Stimulated activated CD8-positive, alpha-beta memory T cell treated with anti-CD3 and anti-CD28 coated beads, Interleukin-7, amount 100 ng/mL, for 1 hour (primary cell): Measurements from ENCODE around the gene RAB43.
"Not testable (repeated sequence)": the region's sequence is repeated elsewhere in the genome, so short reads cannot be mapped to it uniquely, and the experiment has no call there.

Experiments used
- DNase-seq, 2 donors: peaks; one replicate each; pipeline ENCODE4 v3.0.0-alpha.2; 2020; ENCODE audit warnings: low read depth in 2 of 2

RAB43 gene

DNA sequence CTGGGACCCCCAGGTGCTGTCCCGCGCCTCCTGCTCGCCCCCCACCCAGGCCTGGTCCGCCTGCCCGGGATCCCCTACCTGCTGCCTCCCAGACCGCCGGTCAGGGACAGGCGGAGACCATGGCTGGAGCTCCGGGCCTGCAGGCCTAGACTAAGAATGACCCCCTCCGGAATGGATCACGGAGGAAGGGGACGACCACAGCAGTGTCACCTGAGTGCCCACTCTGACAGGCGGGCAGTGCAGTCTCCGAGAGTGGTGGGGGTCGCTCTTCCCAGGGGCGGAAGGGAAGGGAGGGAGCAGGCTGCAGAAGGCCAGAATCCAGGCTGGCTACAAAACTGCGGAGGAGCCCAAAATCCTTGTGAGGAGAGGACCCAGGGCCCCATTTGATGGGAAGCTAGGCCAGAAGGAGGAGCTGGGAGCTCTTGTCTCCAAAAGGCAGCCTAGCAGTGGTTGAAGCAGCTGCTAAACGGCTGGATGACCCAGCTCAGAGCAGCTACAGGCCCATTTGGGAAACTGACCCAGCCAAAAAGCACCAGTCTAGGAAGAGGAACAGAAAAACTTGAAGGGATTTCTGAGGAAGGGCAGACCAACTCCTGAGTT, 908 bp upstream of the RAB43 start:
- DNase-seq = no peak

DNA sequence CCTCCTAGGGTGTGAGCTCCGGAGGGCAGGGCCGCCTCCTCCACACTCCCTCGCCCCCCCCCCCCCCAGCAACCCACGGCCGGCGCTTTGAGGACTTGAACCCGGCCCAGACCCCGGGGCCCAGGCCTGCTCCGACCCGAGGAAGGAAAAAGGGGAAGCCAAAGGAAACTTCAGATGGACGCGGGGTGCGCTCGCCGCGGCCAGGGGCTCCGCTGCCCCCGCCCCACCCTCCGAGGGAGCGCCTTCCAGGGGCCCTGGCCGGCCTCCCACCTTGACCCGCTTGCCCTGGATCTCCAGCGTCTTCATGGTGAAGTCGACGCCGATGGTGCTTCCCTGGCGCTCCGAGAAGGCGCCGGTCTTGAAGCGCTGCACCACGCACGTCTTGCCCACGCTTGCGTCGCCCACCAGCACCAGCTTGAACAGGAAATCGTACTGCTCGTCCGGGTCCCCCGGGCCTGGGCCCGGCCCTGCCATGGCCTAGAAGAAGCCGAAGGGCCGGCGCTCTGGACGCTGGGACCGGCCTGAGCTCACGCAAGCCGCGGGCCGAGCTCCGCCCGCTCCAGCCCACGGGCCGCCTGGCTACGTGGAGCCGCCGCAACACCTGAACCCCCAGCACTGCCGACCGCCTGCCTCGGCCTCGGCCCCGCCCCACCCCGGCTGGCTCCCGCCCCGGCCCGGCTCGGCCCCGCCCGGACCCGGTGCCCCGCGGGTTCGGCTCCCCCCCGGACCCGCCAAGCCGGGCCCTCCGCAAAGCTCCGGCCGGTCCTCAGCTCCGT, 400 bp downstream of the RAB43 start:
- no peak for DNase-seq

DNA sequence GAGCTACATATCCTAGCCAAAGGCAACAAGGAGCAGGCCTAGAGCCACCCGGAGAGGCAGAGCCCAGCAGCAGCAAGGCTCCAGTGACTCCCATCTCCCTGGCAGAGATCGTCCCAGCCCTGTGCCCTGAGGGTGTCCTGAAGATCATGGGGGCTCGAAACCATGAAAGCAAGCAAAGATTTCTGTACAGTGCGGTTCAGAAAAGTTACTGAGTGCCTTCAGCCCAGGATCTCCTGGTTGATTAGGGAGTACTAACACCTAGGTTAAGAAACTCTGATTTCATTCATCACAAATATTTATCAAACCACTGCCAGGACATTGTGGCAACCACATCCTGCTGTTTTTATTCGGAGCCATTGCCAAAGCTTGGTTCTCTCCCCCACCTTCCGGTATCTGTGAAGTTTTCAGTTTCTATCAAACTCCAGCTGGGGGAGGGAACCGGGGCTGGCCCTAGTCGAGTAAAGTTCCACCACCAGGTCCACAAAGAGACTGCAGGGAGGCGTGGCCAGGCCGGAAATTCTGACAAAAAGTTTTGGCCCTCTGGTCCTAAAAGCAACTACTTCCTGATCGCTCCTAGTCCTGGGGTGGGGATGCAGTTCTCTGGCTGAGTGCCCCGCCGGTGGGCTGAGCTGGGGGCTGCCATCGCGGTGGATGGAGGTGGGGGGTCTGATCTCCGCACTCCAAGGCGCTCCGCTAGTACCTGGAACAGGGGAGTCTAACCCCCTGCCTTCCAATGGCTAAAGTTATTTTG, 1.2 kb downstream of the RAB43 start:
- peak; percentile 67 to 76 for DNase-seq

DNA sequence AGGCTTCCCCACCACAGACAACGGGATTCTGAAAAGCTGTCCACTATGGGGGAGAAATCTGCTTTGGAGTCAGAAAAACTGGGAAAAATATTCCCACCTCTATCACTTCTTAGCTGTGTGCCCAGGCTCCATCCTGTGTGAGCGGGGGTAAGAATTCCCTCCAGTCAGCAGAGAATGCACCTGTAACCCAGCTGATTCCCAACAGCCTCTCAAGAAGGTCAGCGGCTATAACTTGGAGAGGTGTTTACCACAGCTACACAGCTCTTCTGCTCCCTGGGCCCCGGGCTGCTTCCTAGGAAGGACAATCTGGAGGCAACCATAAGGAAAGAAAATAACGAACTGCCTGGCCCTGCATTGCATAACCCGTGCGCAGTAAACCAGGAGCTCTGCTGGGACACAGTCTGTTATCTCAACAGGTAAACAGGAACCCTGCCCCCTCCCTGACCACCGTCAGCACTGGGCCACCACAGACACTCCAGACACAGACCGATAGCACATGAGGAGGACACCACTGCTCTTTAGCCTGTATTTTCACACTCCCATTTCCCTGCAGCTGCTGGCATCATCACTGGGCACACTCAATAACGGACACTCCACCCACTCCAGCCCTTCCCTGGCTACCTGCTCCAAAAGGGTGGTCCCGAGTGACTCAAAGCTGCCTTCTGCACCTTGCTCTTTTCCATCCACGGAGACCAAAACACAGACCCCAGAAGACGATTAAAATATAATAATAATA, 2.1 kb downstream of the RAB43 start:
- no peak for DNase-seq

DNA sequence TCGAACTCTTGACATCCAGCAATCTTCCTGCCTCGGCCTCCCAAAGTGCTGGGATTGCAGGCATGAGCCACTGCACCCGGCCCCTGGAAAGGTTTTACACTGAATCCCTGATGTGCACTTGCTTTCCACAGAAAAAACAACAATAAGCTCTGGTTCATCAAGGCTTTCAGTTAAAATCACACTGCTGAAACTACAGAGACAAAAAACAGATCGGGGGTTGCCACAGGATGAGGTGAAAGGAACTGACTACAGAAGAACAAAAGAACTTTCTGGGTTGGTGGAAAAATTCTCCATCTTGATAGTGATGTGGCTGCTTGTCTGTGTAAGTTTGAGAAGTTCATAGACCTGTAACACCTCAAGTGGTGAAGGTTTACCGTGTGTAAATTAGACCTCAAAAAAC, 2.9 kb downstream of the RAB43 start:
- DNase-seq = no peak

DNA sequence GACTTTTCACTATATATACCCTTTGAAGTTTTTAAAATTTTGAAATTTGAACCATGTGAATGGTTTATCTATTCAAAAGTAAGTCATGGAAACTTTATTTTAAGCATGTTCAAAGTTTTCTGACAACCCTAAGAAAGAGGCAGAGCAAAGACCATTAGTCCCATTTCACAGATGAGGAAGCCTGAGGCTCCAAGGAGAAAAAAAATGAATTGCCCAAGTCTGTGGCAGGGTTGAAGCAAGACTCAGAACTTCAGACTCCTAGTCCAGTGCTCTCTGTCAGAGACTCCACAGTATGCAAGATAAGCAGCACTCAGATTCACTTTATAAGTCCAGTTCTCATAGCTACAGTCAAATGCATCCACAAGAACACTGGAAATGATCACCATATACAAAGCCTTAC, 4.5 kb downstream of the RAB43 start:
- no peak for DNase-seq

DNA sequence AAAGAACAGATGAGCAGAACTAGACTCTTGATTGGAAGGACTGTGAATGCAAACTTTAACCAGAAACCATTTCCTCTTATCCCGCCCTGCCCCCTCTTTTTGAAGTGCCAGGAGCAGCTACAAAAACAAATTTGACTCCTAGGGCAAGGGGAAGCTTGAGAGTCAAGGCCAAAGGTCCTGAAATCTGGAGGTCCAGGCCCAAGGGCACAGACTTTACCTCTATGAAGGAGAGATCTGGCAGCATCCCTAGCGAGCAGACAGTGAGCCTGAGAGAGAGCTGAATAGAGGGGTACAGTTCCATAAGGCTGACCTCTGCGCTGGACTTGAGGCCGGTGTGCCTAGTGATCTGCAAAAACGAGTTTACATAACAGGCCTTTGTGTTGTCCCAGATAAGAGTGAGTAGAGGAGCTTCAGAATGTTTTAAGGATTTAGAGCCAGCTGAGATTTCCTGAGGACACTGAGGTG, 5.1 kb downstream of the RAB43 start:
- no peak for DNase-seq

DNA sequence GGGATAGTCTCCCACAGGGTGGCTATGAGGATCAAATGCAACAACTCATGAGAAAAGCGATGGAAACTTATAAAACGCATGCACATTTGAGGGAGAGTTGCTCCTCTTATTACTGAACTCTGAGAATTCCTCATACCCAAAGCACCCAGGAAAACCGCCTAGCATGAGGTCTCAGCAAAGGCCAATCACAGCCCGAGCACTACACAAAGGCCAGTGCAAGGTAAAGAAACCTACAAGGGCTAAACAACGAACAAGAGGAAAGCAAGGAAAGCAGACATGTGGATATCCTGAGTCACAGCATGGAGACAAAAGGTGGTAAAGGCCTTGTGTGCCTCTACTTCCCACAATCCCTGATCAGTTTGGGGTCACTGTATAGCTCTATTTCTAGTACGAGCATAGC, 7.1 kb downstream of the RAB43 start:
- DNase-seq = no peak

DNA sequence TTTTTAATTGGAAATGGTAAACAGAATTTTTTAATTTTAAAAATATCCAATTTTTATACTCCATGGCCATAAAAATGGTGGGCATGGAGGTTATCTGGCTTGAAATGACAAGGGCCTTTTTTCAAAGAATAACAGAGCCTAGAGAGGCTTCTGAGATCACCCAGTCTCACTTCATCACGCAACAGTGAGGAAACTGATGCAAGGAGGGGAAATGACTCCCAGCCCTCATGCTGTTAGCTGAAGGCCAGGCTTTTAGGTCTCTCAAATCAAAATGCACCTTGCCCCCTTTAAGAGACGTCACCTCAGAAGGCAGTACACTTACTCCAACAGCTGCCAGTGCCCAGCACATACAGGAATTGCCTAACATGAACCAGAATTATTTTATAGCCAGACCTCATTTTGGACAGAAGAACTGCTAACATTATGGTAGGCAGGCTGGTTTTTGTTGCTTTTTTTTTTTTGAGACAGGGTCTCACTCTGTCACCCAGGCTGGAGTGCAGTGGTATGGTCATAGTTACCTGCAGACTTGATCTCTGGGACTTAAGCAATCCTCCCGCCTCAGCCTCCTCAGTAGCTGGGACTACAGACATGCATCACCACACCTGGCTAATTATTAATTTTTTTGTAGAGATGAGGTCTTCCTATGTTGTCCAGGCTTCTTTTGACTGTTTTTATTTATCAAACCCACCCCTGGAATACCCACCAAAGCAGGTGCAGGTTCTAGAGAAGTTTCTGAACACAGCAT, 9.1 kb downstream of the RAB43 start:
- no peak for DNase-seq

DNA sequence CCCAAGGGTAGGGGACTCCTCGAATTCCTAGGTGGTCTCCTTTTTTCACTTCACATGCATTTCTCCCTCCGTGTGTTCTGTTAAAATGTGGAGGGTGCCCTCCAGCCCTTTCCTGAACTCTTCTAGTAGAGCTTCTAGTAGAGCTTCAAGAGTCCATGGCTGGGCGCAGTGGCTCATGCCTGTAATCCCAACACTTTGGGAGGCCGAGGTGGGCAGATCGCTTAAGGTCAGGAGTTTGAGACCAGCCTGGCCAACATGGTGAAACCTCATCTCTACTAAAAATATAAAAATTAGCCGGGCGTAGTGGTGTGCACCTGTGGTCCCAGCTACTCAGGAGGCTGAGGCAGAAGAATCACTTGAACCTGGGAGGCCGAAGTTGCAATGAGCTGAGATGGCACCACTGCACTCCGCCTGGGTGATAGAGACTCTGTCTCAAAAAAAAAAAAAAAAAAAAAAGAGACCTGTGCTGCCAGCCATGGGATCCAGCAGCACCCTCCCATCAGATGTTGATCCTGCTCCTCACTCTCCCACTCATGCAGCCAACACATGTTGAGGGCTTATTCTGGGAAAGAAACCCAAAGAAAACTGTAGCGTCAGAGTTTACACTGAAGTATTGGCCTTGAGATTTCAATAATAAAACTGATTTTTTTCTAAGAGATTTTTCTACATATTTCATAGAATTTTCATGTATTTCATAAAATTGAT, 10.4 kb downstream of the RAB43 start:
- not testable (repeated sequence) for DNase-seq

DNA sequence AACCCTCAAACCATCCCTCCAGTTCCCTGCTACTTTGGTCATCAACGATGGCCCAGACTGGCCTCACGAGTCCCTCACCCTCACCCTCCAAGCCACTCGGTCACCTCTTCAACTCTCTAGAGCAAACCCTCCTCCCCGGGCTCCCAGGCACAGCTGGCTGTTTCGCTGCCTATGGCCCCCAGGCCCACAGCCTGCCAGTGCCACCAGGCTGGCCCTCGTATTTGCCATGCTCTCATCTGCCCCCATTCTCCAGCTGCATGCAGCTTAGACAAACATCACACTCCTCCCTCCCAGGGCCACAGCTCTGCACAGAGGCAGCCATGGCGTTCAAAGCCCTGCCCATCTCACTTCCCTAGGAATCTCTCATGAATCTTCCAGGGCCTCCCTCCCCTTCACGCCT, 13.8 kb downstream of the RAB43 start:
- no peak for DNase-seq

DNA sequence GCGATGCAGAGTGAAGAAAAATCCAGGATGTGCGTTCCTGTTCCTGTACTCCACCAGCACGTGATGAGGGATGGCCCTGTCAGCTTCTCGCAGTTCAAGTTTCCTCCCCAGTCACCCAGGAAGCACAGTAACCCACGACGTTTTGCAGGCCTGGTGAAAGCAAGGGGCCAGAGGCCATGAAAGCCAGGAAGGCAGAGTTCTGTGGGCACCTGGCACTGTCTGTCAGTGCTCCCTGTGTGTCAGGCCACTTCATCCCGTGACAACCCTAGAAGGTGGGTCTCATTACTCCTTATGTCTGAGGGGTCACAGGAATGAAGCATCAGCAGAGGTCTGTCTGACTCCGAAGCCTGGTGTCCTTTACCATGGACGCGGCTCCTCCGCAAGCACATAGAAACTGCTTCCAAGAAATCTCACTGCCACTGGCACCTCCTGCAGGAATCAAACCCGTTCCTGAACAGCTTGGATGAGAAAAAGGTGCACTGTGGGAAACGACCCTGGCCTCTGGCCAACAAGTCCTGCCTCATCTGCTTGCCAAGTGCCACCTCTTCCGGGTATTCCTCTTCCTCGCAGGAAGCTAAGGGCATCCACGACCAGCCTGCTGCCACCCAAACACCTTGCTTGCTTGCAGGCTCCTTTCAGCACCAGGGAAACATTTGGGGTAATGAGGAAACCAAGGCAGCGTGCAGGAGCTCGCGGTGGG, 14.6 kb downstream of the RAB43 start:
- no peak for DNase-seq

DNA sequence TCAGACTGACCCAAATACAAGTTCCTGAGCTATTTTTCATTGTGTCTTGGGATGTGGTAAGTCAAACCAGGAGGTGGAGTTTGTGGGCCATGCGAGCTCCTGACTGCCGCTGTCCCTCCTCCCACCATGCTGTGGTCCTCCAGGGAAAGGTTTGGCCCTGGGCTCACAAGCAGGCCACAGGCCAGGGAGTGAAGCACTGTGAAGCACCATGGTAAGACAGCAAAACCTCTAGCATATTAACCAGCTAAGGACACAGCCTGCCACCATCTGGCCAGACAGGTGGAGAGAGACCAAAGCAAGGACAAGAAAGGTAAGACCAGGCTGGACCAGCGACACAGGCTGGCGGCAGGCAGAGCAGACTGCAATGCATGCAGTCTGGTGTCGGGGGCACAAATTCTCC, 15.3 kb downstream of the RAB43 start:
- DNase-seq = no peak

DNA sequence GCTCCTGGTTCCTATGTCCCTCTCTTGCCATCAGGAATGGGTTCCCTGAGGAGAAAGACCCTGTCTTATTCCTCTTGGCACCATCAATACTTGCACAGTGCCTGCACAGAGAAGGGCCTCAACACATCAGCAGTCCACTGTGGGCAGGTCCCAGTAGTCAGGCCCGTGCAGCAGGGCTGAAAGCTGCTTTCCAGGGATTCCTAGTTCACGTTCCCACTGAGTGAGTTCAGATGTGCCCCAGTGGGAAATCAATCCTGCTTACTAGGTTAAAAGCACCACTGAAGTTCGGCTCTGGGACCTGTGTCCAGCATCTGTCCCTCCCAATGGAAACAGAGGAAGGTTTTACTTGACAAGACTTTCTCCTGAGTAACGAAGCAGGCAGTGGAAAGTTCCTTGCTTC, 15.7 kb downstream of the RAB43 start:
- no peak for DNase-seq

DNA sequence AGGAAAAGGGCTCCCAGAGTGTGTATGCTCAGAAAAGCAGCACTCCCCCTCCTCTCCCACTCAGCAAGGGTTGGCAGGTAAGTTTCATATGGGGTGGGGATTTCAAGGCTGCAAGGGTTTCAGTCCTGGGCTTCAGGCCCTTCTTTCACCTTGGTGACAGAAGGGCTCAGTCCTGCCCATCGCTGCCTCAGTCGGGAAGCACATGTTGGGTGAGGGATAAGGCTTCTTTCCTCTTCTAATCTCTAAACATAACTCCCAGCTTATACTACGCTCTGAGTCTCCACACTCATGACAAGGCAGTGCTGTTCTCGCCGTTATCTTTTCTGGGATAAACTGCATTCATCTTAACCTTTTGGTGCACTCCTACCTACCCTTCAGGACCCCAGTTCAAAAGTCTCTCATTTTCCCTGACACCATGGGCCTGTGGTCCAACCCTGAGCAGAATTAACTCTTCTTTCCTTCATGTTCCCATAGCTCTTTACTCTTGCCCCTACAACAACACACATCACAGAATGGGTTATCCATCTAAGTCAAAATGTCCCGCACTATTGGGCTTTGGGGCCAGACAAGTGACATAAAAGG, 17.0 kb downstream of the RAB43 start:
- no peak for DNase-seq

DNA sequence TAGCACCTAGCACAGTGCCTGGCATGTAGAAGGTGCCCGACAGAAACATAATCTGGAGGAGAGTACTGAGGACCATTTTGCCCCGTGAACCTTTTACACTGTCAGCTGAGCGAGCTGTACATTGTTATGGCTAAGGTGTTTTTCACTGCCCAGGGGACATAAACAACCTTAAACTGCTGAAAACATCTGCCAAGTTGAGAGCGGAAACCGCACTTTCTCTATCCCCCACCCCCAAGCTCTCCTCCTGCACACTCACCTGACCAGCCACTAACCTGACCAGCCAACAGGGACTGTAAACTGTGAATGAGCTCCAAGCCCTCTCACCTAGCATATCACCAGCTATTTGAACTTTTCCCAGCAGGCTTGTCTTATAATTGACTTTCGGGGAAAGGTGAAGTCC, 17.6 kb downstream of the RAB43 start:
- DNase-seq = no peak

DNA sequence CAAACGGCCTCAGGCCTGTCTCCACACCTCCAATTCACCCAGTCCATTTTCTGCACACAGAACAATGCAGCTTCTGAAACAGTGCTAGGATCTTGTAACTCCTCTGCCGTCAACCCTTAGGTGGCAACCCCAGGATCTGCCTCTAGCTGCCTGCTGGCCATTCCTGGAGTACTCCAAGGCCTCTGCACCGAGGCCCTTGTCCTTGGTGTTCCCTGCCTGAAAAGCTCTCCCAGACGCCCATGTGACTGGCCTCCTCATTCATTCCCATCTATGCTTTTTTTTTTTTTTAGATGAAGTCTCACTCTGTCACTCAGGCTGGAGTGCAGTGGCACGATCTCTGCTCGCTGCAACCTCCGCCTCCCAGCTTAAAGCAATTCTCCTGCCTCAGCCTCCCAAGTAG, 18.3 kb downstream of the RAB43 start:
- no peak for DNase-seq

DNA sequence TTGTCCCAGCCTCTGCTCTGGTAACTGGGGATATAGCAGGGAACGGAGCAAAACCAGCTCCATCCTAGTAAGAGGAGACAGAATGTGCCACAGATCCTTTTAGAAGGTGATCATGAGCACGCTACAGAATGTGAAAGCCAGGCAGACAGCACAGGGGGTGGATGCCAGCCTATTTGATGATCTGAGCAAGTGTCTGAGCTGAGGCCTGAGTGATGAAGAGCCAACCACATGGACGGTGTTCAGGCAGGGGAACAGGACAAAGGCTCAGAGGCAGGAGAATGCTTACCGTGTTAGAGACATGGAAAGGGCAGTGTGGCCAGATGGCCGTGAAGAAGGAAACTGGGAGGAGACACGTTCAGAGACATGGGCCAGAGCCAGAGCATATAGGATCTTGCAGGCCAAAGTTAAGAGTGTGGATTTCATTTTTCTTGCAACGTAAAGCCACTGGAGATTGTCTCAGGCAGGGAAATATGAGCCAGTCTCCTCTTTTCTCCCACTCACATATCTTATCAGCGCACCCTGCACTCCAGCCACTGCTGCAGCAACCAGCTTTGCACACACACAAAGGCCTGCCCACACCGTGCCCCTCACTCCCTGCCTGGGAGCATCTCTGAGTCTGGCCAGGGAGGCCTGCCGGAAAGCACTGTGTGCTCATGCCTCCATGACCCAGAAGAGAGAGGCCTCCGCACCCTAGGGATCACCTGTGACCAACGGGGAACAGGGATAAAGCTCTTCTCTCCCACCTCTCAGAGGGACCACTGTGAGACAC, 20.1 kb downstream of the RAB43 start:
- DNase-seq = no peak

DNA sequence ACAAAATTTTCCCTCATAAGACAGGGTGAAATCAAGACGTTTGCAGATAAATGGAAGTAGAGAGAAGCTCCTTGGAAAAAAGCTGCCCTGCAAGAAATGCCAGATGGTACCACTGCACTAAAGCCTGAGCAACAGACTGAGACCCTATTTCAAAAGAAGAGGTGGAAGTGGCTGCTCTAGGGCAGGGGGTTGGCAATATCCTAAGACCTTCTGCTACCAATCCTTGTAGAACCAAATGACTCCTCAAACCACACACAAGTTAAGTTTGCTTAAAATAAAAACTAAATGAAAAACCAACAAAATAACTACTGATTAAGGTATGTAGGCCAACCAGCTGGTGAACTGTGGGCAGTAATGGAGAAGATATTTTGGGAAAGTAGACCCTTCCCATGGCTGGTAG, 21.3 kb downstream of the RAB43 start:
- DNase-seq = no peak
